Sigmoid colon (tissue), 7 donors: ENCODE results near the gene RAG2. TPM values are rescaled to one million over a fixed set of nuclear protein-coding genes. Genes with fewer than 3 reads are reported as not detected.

Experiments
- DNase-seq: peaks from one replicate; pipeline ENCODE4 v3.0.0-alpha.2; 2019
- H3K27ac ChIP-seq, 4 donors: fragments of 200-600 bp; sonication (generic); one replicate each; pipeline ENCODE4 v1.5.1; 2016 to 2019; ENCODE audit warnings: mild to moderate bottlenecking in 1 of 4
- H3K27me3 ChIP-seq, 3 donors: fragments of 200-600 bp; sonication (generic); one replicate each; pipeline ENCODE4 v1.5.1; 2019; ENCODE audit warnings: mild to moderate bottlenecking in 1 of 3
- H3K36me3 ChIP-seq, 4 donors: fragments of 200-600 bp; sonication (generic); one replicate each; pipeline ENCODE4 v1.5.1; 2016 to 2019
- H3K4me1 ChIP-seq, 4 donors: fragments of 200-600 bp; sonication (generic); one replicate each; pipeline ENCODE4 v1.5.1; 2017 to 2019
- H3K4me3 ChIP-seq, 4 donors: fragments of 200-600 bp; sonication (generic); one replicate each; pipeline ENCODE4 v1.5.1; 2017 to 2019; ENCODE audit warnings: mild to moderate bottlenecking in 2 of 4, moderate library complexity in 1 of 4
- H3K9me3 ChIP-seq, 4 donors: fragments of 200-600 bp in 3 of 4; sonication (generic) in 3 of 4; one replicate each; pipeline versions ENCODE4 v1.5.1 to v1.6.1; 2013 to 2019
- EP300 ChIP-seq, 4 donors: sonication (generic); formaldehyde crosslinking; IDR thresholded peaks; one replicate each; pipeline ENCODE4 v1.6.1; 2017; ENCODE audit warnings: antibody characterized with exemption in 4 of 4
- POLR2A ChIP-seq, 2 donors: fragments of 450-650 bp; IDR thresholded peaks; one replicate each; pipeline ENCODE4 v1.6.1; 2016; ENCODE audit warnings: antibody characterized with exemption in 2 of 2, mild to moderate bottlenecking in 2 of 2, moderate library complexity in 2 of 2
- POLR2AphosphoS5 ChIP-seq, 4 donors: sonication (generic); formaldehyde crosslinking; IDR thresholded peaks; one replicate each; pipeline ENCODE4 v1.6.1; 2017; ENCODE audit warnings: antibody characterized with exemption in 4 of 4
- WGBS, 2 donors: extraction: QIAGEN DNeasy Blood & Tissue Kit; methylation state at CpG; one replicate each; pipeline ENCODE4 v1.1.7; 2013; 5-methylcytosine and 5-hydroxymethylcytosine counted together
- intact Hi-C: fragments of 100-400 bp; cut with DNase I; formaldehyde crosslinking; loops from one replicate; pipeline ENCODE4 v1.15.1; 2023
- polyA plus RNA-seq, 3 donors: library from polyadenylated mRNA; stranded (reverse); fragments of 200-250 nt; gene quantifications; one replicate each; pipeline ENCODE4 v1.2.3, GENCODE V29; 2013
- total RNA-seq, 4 donors: library from RNA; depleted of rRNA; stranded (reverse); fragments of >200 nt; gene quantifications; one replicate each; pipeline ENCODE4 v1.1.0, GENCODE V29; 2016
- TF ChIP-seq, protein P1 (sequence below), 4 experiments: fragments of 450-650 bp in 3 of 4; fragments of 200-600 bp in 1 of 4; IDR thresholded peaks; one replicate each; pipeline ENCODE4 v1.5.1; 2016 to 2019; ENCODE audit warnings: antibody characterized with exemption in 4 of 4, mild to moderate bottlenecking in 3 of 4, moderate library complexity in 2 of 4
- donor health status: healthy with polysubstance abuse.
- donor health status: Bipolar disorder and iron deficiency.
- donor health status: healthy.

The RAG2 gene
- total and polyA plus RNA-seq, 7 donors: not detected

DNA sequence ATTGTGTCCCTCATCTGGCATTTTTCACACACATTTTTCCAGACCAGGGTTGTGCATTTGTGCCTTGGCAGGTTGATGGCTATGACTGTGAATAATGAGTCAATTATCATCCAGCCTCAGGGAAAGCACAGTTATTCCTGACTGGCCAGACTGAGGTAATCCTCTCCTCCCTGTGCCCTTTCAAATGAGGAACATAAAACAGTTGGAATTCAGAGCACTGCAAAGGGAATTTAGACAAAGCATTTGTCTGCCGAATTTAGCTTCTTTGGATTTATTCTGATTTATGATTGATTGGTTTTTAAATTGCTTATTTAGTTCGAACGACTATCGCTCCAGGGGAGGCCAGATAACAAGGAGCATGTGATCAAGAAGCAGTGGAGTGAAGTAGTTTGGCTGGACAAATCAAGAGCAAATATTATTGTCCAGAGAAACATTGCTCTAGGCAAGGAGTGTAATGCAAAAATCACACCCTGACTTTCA lies 30.8 kb upstream of the RAG2 start:
- no peaks in the 10 kb centered on the region for H3K9me3 ChIP-seq
- TF ChIP-seq, protein P1, sequence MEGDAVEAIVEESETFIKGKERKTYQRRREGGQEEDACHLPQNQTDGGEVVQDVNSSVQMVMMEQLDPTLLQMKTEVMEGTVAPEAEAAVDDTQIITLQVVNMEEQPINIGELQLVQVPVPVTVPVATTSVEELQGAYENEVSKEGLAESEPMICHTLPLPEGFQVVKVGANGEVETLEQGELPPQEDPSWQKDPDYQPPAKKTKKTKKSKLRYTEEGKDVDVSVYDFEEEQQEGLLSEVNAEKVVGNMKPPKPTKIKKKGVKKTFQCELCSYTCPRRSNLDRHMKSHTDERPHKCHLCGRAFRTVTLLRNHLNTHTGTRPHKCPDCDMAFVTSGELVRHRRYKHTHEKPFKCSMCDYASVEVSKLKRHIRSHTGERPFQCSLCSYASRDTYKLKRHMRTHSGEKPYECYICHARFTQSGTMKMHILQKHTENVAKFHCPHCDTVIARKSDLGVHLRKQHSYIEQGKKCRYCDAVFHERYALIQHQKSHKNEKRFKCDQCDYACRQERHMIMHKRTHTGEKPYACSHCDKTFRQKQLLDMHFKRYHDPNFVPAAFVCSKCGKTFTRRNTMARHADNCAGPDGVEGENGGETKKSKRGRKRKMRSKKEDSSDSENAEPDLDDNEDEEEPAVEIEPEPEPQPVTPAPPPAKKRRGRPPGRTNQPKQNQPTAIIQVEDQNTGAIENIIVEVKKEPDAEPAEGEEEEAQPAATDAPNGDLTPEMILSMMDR (IDR thresholded peaks at IDR 0.05): no peak
- no peak for TF ChIP-seq POLR2AphosphoS5 (IDR thresholded peaks at IDR 0.05)
- TF ChIP-seq EP300 (IDR thresholded peaks at IDR 0.05): no peak
- no peak for TF ChIP-seq POLR2A (IDR thresholded peaks at IDR 0.05)
- 87 to 88% methylated on average over 4 of the region's 4 CpGs for WGBS, 2 donors
- intact Hi-C loops: no loop called here
- H3K36me3 ChIP-seq: no peaks in the 10 kb centered on the region
- no peak for DNase-seq
- H3K4me1 ChIP-seq: peaks cover 0 to 66% (median 38%) of the 10 kb centered on the region in 4 donors
- peak overlapping the region in 3 of 4 donors; percentile 17 to 61 (median 50) for H3K27ac ChIP-seq
- no peaks in the 10 kb centered on the region for H3K27me3 ChIP-seq
- H3K4me3 ChIP-seq: no peak overlapping the region

DNA sequence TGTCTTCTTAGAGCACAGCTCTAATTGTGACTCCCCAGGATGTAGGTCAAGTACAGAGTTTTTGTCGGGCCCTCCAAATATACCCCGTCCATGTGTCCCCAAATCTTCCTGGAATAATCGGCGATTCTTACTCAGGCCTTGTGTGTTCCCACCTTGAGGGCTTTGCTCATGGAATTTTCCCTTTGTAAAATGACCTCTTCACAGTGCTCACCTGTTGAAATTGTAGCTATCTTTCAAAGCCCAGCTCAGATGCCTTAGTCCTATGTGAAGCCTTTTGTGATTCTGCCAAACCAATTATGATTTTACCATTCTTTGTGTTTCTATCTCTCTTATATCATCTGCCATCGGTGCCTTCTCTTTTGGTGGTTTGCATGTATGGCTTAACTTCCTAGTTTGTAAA lies 30.1 kb upstream of the RAG2 start:
- H3K9me3 ChIP-seq: no peaks in the 10 kb centered on the region
- TF ChIP-seq EP300 (IDR thresholded peaks at IDR 0.05) (no peak), POLR2AphosphoS5 (IDR thresholded peaks at IDR 0.05) (no peak), POLR2A (IDR thresholded peaks at IDR 0.05) (no peak)
- TF ChIP-seq, protein P1 (IDR thresholded peaks at IDR 0.05): no peak
- H3K4me1 ChIP-seq: peaks cover 0 to 61% (median 37%) of the 10 kb centered on the region in 4 donors
- WGBS, 2 donors: 93 to 95% methylated on average over 5 of the region's 5 CpGs
- no peak overlapping the region for H3K4me3 ChIP-seq
- H3K36me3 ChIP-seq: no peaks in the 10 kb centered on the region
- intact Hi-C loops: no loop called here
- H3K27me3 ChIP-seq: no peaks in the 10 kb centered on the region
- H3K27ac ChIP-seq: peak overlapping the region in 2 of 4 donors; percentile 50 to 61
- no peak for DNase-seq

DNA sequence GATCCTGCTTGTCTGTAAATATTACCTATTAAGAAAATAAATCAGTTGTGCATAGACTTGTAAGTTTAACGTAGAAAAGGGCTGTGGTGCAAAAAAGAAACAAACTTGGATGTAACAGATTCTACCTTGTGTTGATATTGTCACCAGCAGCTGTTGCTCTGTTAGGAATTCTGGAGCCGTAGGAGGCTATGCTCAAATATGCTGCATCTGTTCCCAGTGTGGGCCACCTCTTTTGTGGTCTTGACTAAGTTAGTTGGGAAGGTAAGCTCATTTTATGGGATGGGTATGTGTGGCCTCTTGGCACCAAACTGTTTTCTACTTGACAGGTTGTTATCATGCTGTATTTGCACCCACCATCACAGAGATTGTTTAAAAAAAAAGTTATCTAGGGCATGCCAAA lies 29.4 kb upstream of the RAG2 start:
- Histone ChIP-seq H3K27ac (no peak overlapping the region), H3K27me3 (no peaks in the 10 kb centered on the region), H3K36me3 (no peaks in the 10 kb centered on the region), H3K4me1 (peaks cover 0 to 56% (median 34%) of the 10 kb centered on the region in 4 donors), H3K4me3 (no peak overlapping the region), H3K9me3 (no peaks in the 10 kb centered on the region)
- intact Hi-C loops: no loop called here
- no peak for TF ChIP-seq POLR2A (IDR thresholded peaks at IDR 0.05)
- TF ChIP-seq POLR2AphosphoS5 (IDR thresholded peaks at IDR 0.05): no peak
- TF ChIP-seq, protein P1 (IDR thresholded peaks at IDR 0.05): no peak
- TF ChIP-seq EP300 (IDR thresholded peaks at IDR 0.05): no peak
- no peak for DNase-seq
- 84 to 94% methylated on average over 2 of the region's 2 CpGs for WGBS, 2 donors

DNA sequence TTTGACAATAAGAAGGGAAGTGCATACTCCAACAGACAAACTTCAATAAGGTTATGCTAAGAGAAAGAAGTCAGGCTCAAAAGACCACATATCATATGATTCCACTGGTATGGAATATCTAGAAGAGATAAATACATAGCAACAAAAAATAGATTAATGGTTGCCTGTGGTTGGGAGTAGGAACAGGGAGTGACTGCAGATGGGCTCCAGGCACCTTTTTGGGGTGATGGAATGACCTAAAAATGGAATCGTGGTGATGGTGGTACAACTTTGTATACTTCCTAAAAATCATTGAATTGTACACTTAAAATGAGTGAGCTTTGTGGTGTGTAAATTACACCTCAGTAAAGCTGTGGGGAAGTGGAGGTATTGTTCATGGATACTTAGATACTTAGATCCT lies 29.0 kb upstream of the RAG2 start:
- intact Hi-C loops: no loop called here

More for the DNA sequence above, 29.0 kb upstream of the RAG2 start:
- Histone ChIP-seq H3K9me3 (no peaks in the 10 kb centered on the region), H3K4me3 (no peak overlapping the region), H3K27me3 (no peaks in the 10 kb centered on the region), H3K4me1 (peaks cover 0 to 56% (median 33%) of the 10 kb centered on the region in 4 donors), H3K27ac (no peak overlapping the region), H3K36me3 (no peaks in the 10 kb centered on the region)
- TF ChIP-seq, protein P1 (IDR thresholded peaks at IDR 0.05): no peak
- TF ChIP-seq POLR2AphosphoS5 (IDR thresholded peaks at IDR 0.05): no peak
- TF ChIP-seq EP300 (IDR thresholded peaks at IDR 0.05): no peak
- TF ChIP-seq POLR2A (IDR thresholded peaks at IDR 0.05): no peak
- DNase-seq: no peak
- WGBS, 2 donors: 84 to 85% methylated on average over 1 of the region's 1 CpG
